Stomach smooth muscle (tissue), 2 donors: ENCODE data around the gene TNFRSF25.
A peak's percentile ranks its signal among the peaks of the same experiment; 100 is the strongest.
"Not testable (repeated sequence)": the region's sequence is repeated elsewhere in the genome, so short reads cannot be mapped to it uniquely, and the experiment has no call there.

Experiments used
- H3K27ac ChIP-seq: one replicate; pipeline ENCODE4 v1.7.0; 2013; ENCODE audit warnings: mild to moderate bottlenecking, low read length, inconsistent platforms
- H3K27me3 ChIP-seq, 2 donors: one replicate each; pipeline ENCODE4 v1.7.0; 2013; ENCODE audit warnings: low read length in 2 of 2; ENCODE audit not compliant: insufficient read depth in 2 of 2, control insufficient read depth in 1 of 2
- H3K36me3 ChIP-seq, 2 donors: one replicate each; pipeline ENCODE4 v1.7.0; 2013; ENCODE audit warnings: low read length in 2 of 2; ENCODE audit not compliant: control insufficient read depth in 2 of 2, insufficient read depth in 2 of 2
- H3K4me1 ChIP-seq: one replicate; pipeline ENCODE4 v1.7.0; 2013; ENCODE audit warnings: low read length; ENCODE audit not compliant: control insufficient read depth, insufficient read depth
- H3K4me3 ChIP-seq, 2 donors: one replicate each; pipeline ENCODE4 v1.7.0; 2013; ENCODE audit warnings: low read length in 2 of 2
- H3K9ac ChIP-seq, 2 donors: one replicate each; pipeline ENCODE4 v1.7.0; 2013; ENCODE audit warnings: low read length in 2 of 2, mild to moderate bottlenecking in 1 of 2
- H3K9me3 ChIP-seq, 2 donors: one replicate each; pipeline ENCODE4 v1.7.0; 2013; ENCODE audit warnings: low read length in 2 of 2; ENCODE audit not compliant: control insufficient read depth in 2 of 2
- donor health status: healthy.
- donor health status: Pancreatic carcinoma.

The TNFRSF25 gene

GRCh38 chr1:6459850-6460265 is 6.1 kb downstream of the TNFRSF25 start:
- H3K36me3 ChIP-seq = no peaks in the 10 kb centered on the region
- peaks cover 20 to 42% of the 10 kb centered on the region in 2 donors for H3K27me3 ChIP-seq
- H3K4me3 ChIP-seq = no peak overlapping the region
- no peak overlapping the region for H3K27ac ChIP-seq
- no peaks in the 10 kb centered on the region for H3K9me3 ChIP-seq
- H3K4me1 ChIP-seq = peaks cover 11% of the 10 kb centered on the region
- no peak overlapping the region for H3K9ac ChIP-seq

GRCh38 chr1:6456800-6457466 is 9.0 kb downstream of the TNFRSF25 start:
- no peak overlapping the region for H3K9ac ChIP-seq
- H3K4me1 ChIP-seq = peaks cover 12% of the 10 kb centered on the region
- no peaks in the 10 kb centered on the region for H3K36me3 ChIP-seq
- H3K4me3 ChIP-seq = no peak overlapping the region
- no peaks in the 10 kb centered on the region for H3K9me3 ChIP-seq
- no peak overlapping the region for H3K27ac ChIP-seq
- H3K27me3 ChIP-seq = peaks cover 15 to 39% of the 10 kb centered on the region in 2 donors

GRCh38 chr1:6455752-6456520 is 10.0 kb downstream of the TNFRSF25 start:
- peaks cover 12 to 40% of the 10 kb centered on the region in 2 donors for H3K27me3 ChIP-seq
- not testable (repeated sequence) for H3K9me3 ChIP-seq, H3K27ac ChIP-seq, H3K9ac ChIP-seq, H3K36me3 ChIP-seq, H3K4me1 ChIP-seq, H3K4me3 ChIP-seq

- no peak overlapping the region for H3K9ac ChIP-seq
- no peaks in the 10 kb centered on the region for H3K36me3 ChIP-seq
- peaks cover 9% of the 10 kb centered on the region for H3K4me1 ChIP-seq
- H3K4me3 ChIP-seq = no peak overlapping the region
- H3K27ac ChIP-seq = no peak overlapping the region
- no peaks in the 10 kb centered on the region for H3K9me3 ChIP-seq
- peaks cover 14 to 38% of the 10 kb centered on the region in 2 donors for H3K27me3 ChIP-seq
Measured at GRCh38 chr1:6454856-6455751, 10.9 kb downstream of the TNFRSF25 start.

DNA sequence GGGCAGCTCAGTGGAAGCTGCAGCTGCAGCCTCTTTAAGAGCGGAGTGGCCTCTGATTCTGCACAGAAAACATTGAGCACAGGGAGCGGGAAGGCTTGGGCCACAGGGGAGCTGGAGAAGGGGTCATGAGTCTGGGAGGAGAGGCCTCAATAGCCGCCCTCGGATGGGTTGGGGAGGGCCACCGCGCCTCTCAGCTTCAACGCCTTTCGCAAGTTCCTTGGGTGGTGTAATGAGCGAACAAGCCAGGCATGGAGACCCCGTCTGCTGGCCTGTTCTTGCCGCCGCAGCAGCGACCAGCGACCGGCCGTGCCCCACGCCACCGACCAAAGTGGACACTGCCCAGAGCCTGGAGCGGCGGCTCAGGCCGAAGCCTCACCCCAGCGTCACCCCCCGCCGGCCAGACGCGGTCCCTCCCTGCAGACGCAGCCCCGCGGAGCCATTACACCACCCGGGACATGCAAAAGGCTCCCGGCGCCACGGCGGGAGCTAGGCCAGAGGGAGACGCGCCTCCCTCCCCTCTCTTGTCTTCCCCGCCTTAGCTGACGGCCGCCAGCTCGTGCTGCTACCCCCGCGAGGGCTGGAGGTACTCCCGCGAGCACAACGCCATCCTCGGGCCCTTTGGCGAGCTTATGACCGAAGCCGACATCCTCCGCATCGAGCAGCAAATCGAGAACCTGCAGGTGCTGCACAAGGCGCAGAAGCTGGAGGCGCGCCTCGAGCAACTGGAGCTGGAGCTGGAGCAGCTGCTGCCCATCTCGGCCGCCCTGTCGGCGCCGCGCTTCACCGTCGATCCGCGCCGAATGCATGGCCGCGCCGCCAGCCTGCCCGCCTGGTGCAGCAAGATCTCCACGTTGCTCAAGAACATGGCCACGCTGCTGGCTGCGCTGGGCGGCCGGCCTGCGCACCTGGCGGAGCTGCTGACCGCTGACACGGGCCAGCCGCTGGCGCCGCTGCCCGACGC is 11.8 kb downstream of the TNFRSF25 start:
- H3K27me3 ChIP-seq = peaks cover 22 to 44% of the 10 kb centered on the region in 2 donors
- not testable (repeated sequence) for H3K27ac ChIP-seq, H3K4me3 ChIP-seq

GRCh38 chr1:6450943-6451373 is 15.0 kb downstream of the TNFRSF25 start:
- H3K4me1 ChIP-seq = peaks cover 18% of the 10 kb centered on the region
- H3K27me3 ChIP-seq = peaks cover 27 to 67% of the 10 kb centered on the region in 2 donors
- no peak overlapping the region for H3K27ac ChIP-seq
- no peaks in the 10 kb centered on the region for H3K9me3 ChIP-seq
- no peaks in the 10 kb centered on the region for H3K36me3 ChIP-seq
- H3K9ac ChIP-seq = no peak overlapping the region
- H3K4me3 ChIP-seq = no peak overlapping the region

More for the DNA sequence above, 11.8 kb downstream of the TNFRSF25 start:
- H3K9me3 ChIP-seq, H3K36me3 ChIP-seq, H3K4me1 ChIP-seq, H3K9ac ChIP-seq: not testable (repeated sequence)

GRCh38 chr1:6450486-6450885 is 15.5 kb downstream of the TNFRSF25 start:
- not testable (repeated sequence) for H3K9ac ChIP-seq, H3K27ac ChIP-seq

GRCh38 chr1:6450005-6450450 is 15.9 kb downstream of the TNFRSF25 start:
- no peaks in the 10 kb centered on the region for H3K36me3 ChIP-seq
- no peak overlapping the region for H3K4me3 ChIP-seq
- no peak overlapping the region for H3K27ac ChIP-seq
- peaks cover 31 to 59% of the 10 kb centered on the region in 2 donors for H3K27me3 ChIP-seq
- H3K9me3 ChIP-seq = no peaks in the 10 kb centered on the region
- H3K9ac ChIP-seq = no peak overlapping the region
- peaks cover 11% of the 10 kb centered on the region for H3K4me1 ChIP-seq

More at GRCh38 chr1:6450486-6450885, 15.5 kb downstream of the TNFRSF25 start:
- H3K4me1 ChIP-seq = peaks cover 16% of the 10 kb centered on the region
- H3K9me3 ChIP-seq, H3K4me3 ChIP-seq, H3K36me3 ChIP-seq: not testable (repeated sequence)
- H3K27me3 ChIP-seq = peaks cover 27 to 64% of the 10 kb centered on the region in 2 donors

DNA sequence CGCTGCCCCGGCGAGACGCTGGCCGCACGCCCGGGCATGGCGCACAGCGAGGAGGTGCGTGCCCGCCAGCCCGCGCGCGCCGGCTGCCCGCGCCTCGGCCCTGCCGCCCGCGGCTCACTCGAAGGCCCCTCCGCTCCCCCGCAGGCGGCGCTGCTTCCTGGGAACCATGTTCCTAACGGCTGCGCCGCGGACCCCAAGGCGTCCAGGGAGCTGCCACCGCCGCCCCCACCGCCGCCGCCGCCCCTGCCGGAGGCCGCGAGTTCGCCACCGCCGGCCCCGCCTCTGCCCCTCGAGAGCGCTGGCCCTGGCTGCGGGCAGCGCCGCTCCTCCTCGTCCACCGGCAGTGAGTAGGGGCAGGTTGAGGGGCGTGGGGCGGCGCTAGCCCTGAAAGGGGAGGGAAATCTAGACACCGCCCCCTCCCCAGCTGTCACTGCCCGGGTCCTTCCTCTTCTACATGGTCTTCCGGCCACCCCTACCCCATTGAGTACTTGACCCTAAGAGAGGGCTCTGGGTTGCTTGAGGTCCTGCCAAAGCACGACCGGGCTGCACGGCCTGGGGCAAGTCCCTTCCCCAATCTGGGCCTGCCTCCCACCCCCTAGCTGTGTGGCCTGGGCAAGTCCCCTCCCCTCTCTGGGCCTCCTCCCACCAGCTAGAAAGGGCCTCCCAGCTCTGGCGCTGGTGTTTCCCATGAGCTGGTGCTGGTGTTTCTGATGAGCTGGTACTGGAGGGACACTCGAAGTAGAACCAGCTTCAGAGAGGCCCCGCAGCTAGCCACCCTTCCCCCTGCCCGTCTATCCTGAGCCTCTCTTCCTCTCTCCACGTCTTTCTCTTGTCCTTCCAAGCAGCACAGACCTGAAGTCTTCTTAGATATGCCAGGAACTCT is 17.0 kb downstream of the TNFRSF25 start:
- Histone ChIP-seq H3K4me3 (peak overlapping the region in 1 of 2 donors; percentile 22), H3K27ac (no peak overlapping the region), H3K36me3 (no peaks in the 10 kb centered on the region), H3K9ac (no peak overlapping the region), H3K27me3 (peaks cover 34 to 52% of the 10 kb centered on the region in 2 donors), H3K4me1 (peaks cover 9% of the 10 kb centered on the region), H3K9me3 (no peaks in the 10 kb centered on the region)
